Esophagus squamous epithelium (tissue), 4 donors: Measurements from ENCODE around the gene MYO15A.

Experiments used
- CTCF ChIP-seq, 6 experiments: fragments of 450-650 bp in 4 of 6; fragments of 200-600 bp in 2 of 6; sonication (generic) in 2 of 6; IDR thresholded peaks; one replicate each; pipeline ENCODE4 v1.5.1; 2016 to 2019; ENCODE audit warnings: antibody characterized with exemption in 6 of 6, mild to moderate bottlenecking in 4 of 6, moderate library complexity in 4 of 6
- POLR2A ChIP-seq, 4 donors: fragments of 450-650 bp; IDR thresholded peaks; one replicate each; pipeline ENCODE4 v1.6.1; 2017; ENCODE audit warnings: antibody characterized with exemption in 4 of 4, mild to moderate bottlenecking in 4 of 4, moderate library complexity in 3 of 4

GRCh38 chr17:18184143-18185031, 75.8 kb downstream of the MYO15A start:
- peak in 1 of 6 experiments; percentile 12 for TF ChIP-seq CTCF (IDR thresholded peaks at IDR 0.05)
- peak in 2 of 4 donors; percentile 18 to 43 for TF ChIP-seq POLR2A (IDR thresholded peaks at IDR 0.05)
